A673 (cell line): ENCODE results near the gene FRMD4A.

Experiments
- EZH2 ChIP-seq: fragments of 200-600 bp; sonication (generic); IDR thresholded peaks from 2 replicates; pipeline ENCODE4 v1.6.1; 2017; ENCODE audit warnings: borderline replicate concordance, low read depth, mild to moderate bottlenecking, mixed read lengths, antibody characterized with exemption, low read length; ENCODE audit not compliant: poor library complexity, severe bottlenecking
- TF ChIP-seq, protein P1 (sequence below): fragments of 300-800, 200-600 bp; sonication (generic); conservative IDR thresholded peaks from 2 replicates; pipeline ENCODE4 v1.5.1; 2017; ENCODE audit warnings: low read depth, mild to moderate bottlenecking, antibody characterized with exemption, low read length, moderate library complexity, mixed read lengths

DNA sequence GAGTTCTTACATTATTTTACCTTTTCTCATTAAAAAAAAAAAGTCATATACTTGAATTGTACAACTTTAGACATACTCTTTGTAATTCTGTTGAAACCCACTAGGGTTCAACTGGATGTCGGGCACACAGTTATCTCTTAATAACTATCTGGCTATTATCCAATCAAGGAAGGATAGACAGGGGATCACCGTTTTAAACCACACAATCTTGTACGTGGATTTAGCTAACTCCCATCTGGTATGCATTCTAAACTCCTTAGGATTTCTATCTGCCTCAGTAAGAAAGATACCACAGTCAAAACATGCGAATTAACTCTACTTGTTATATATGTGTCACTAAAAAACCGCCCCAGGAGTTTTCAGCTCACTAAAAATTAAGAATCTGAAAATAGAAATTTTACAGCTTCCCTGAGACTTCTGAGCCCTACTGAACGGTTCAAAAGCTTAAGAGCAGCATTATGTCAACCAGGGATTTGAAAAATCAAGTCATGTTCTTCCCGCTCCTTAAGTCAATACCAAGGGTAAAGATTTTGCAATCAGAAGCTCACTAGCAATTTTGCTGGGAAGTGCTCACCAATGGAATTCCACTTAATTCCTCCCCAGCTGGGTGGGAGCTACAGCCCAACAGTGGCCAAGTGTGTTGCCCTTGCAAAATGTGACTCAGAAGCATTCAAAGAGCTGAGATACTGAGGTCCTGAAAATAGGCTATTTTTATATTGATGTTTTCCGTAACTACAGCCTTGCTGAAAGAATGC lies 267.0 kb downstream of the FRMD4A start:
- TF ChIP-seq EZH2: no peak
- TF ChIP-seq, protein P1, sequence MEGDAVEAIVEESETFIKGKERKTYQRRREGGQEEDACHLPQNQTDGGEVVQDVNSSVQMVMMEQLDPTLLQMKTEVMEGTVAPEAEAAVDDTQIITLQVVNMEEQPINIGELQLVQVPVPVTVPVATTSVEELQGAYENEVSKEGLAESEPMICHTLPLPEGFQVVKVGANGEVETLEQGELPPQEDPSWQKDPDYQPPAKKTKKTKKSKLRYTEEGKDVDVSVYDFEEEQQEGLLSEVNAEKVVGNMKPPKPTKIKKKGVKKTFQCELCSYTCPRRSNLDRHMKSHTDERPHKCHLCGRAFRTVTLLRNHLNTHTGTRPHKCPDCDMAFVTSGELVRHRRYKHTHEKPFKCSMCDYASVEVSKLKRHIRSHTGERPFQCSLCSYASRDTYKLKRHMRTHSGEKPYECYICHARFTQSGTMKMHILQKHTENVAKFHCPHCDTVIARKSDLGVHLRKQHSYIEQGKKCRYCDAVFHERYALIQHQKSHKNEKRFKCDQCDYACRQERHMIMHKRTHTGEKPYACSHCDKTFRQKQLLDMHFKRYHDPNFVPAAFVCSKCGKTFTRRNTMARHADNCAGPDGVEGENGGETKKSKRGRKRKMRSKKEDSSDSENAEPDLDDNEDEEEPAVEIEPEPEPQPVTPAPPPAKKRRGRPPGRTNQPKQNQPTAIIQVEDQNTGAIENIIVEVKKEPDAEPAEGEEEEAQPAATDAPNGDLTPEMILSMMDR: no peak
